ENCODE results near the gene FRMD1. TPM values are rescaled to one million over a fixed set of nuclear protein-coding genes. Genes with fewer than 3 reads are reported as not detected.

FRMD1 gene
- total and polyA plus RNA-seq, 2 donors (not counting 3 experiments of a cell fraction or from before 2014, with no cell fraction given): not detected

DNA sequence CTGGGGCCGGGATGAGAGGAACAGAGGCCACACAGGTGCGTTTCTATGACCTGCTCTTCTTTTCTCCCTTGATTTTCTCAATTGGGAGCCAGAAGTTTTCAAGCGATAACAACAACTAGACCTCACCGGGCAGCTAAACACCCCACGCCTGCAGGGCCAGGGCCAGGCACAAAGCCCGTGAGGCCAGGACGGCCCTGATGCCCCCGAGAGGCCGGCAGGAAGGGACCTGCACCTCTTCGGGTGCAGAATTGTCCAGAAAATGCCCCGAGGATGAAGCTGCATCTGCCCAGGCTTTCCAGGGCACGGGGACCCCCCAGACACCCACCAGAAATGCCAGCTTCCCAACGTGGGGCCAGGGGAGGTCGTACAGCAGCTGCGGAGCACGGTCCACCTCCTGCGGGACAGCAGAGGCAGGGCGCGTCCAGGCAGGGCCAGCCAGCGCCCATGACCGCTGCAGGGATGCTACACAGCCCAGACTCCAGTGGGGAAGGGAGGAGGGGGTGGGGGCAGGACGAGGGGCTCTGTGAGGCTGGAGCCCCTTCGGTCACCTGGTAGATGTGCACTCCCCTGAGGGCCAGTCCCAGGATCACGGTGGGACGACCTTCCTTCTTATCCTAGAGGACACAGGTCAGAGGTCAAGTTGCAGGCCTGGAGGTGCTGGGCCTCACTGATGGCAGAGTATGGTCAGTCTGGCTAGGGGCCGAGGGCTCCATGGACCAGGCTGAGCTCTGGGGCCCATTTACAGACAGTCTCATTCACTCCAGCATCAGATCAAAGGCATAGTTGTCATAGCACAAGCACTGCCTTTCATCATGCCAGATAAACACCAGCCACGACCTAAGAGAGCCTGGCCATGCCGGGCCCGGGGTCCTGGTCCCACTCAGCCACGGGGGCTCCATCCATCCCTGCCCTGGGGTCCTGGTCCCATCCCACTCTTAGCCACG, 16.4 kb downstream of the FRMD1 start:
- POLR2A ChIA-PET: no interaction called here
- no peaks in the 10 kb centered on the region for H3K9me1 ChIP-seq (replicated peaks; ENCODE audit: control insufficient read depth, extremely low read depth, insufficient read depth, low read length)
- H3K4me2 ChIP-seq (ENCODE audit: insufficient read depth, low read length): no peak overlapping the region
- H2AFZ ChIP-seq (ENCODE audit: low read depth, low read length): no peak overlapping the region
- CTCF ChIA-PET: no interaction called here
- H3K4me1 ChIP-seq (ENCODE audit: control insufficient read depth, extremely low read depth, insufficient read depth, low read length): no peaks in the 10 kb centered on the region
- FAIRE-seq (no peak), DNase-seq (ENCODE audit: low read depth, low spot score) (no peak)
- H4K20me1 ChIP-seq (replicated peaks; ENCODE audit: control insufficient read depth, extremely low read depth, insufficient read depth, low read length): no peaks in the 10 kb centered on the region
- H3K9me3 ChIP-seq (replicated peaks; ENCODE audit: control insufficient read depth, insufficient read depth, low read length): no peaks in the 10 kb centered on the region
- H3K27me3 ChIP-seq (ENCODE audit: control insufficient read depth in 2 of 2, insufficient read depth in 2 of 2, low read length in 2 of 2): no peaks in the 10 kb centered on the region
- TF ChIP-seq POLR2A (IDR thresholded peaks at IDR 0.05; ENCODE audit: low read depth, low read length) (no peak), POLR2AphosphoS5 (IDR thresholded peaks at IDR 0.05; ENCODE audit: insufficient read depth, low read depth, low read length) (no peak), JUN (IDR thresholded peaks at IDR 0.05; ENCODE audit: borderline replicate concordance, insufficient read depth, insufficient read length, low read depth) (no peak), EZH2 (IDR thresholded peaks at IDR 0.05; ENCODE audit: borderline replicate concordance, low read depth, low read length, severe bottlenecking) (no peak), GATA2 (IDR thresholded peaks at IDR 0.05; ENCODE audit: insufficient read depth, insufficient read length, low read depth, low read length) (no peak), FOS (IDR thresholded peaks at IDR 0.05; ENCODE audit: borderline replicate concordance, insufficient read depth, low read length) (no peak), MYC (IDR thresholded peaks at IDR 0.05; ENCODE audit: low read depth, low read length) (no peak)
- TF ChIP-seq, protein P1, sequence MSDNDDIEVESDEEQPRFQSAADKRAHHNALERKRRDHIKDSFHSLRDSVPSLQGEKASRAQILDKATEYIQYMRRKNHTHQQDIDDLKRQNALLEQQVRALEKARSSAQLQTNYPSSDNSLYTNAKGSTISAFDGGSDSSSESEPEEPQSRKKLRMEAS (IDR thresholded peaks at IDR 0.05; ENCODE audit: insufficient read depth, insufficient read length): no peak
- TF ChIP-seq, protein P2, sequence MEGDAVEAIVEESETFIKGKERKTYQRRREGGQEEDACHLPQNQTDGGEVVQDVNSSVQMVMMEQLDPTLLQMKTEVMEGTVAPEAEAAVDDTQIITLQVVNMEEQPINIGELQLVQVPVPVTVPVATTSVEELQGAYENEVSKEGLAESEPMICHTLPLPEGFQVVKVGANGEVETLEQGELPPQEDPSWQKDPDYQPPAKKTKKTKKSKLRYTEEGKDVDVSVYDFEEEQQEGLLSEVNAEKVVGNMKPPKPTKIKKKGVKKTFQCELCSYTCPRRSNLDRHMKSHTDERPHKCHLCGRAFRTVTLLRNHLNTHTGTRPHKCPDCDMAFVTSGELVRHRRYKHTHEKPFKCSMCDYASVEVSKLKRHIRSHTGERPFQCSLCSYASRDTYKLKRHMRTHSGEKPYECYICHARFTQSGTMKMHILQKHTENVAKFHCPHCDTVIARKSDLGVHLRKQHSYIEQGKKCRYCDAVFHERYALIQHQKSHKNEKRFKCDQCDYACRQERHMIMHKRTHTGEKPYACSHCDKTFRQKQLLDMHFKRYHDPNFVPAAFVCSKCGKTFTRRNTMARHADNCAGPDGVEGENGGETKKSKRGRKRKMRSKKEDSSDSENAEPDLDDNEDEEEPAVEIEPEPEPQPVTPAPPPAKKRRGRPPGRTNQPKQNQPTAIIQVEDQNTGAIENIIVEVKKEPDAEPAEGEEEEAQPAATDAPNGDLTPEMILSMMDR (IDR thresholded peaks at IDR 0.05; ENCODE audit: extremely low read depth in 1 of 2, insufficient read depth in 1 of 2, low read depth in 1 of 2, low read length in 2 of 2): no peak
- H3K36me3 ChIP-seq (ENCODE audit: control insufficient read depth in 2 of 2, extremely low read depth in 1 of 2, insufficient read depth in 2 of 2, low read length in 2 of 2): no peaks in the 10 kb centered on the region
- H3K27ac ChIP-seq (ENCODE audit: insufficient read depth, low read depth, low read length): no peak overlapping the region
- dilution Hi-C loops (cut with MboI; ENCODE audit: extremely low pct_ligation_motif_present, low sequenced_read_pairs) (no loop called here), intact Hi-C loops (cut with micrococcal nuclease) (no loop called here)
- BruUV-seq (replicated peaks): no TSS peak
- H3K9ac ChIP-seq (replicated peaks; ENCODE audit: extremely low read depth, insufficient read depth, low read length): no peak overlapping the region
- no peak overlapping the region for H3K4me3 ChIP-seq (replicated peaks in 1 of 3; ENCODE audit: insufficient read depth in 1 of 3, low read depth in 1 of 3, low read length in 3 of 3)
- H3K79me2 ChIP-seq (ENCODE audit: control insufficient read depth, insufficient read depth, low read length): no peaks in the 10 kb centered on the region
